ENCODE data around the gene CDCP1.

Gene CDCP1

DNA sequence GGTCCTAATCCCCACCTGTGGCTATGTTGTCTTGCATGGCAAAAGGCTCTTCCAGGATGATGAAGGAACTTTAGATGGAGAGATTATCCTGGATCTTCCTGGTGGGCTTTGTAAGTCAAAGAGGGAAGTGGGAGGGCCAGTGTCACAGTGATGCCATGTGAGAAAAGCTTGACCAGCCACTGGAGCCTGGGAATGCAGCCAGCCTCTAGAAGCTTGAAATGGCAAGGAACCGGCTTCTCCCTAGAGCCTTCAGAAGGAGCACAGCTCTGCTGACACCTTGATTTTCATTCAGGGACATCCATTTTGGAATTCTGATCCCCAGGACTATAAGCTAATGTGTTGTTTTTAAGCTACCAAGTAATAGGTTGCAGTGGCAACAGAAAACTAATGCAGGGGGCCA is 61.8 kb downstream of the CDCP1 start:
- TF ChIP-seq MYC (IDR thresholded peaks at IDR 0.05; ENCODE audit: low read depth, low read length), result no peak
- TF ChIP-seq, protein P1, sequence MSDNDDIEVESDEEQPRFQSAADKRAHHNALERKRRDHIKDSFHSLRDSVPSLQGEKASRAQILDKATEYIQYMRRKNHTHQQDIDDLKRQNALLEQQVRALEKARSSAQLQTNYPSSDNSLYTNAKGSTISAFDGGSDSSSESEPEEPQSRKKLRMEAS (IDR thresholded peaks at IDR 0.05; ENCODE audit: low read depth, low read length), result no peak
- TF ChIP-seq POLR2A (IDR thresholded peaks at IDR 0.05; ENCODE audit: extremely low read depth, insufficient read length), result no peak
- TF ChIP-seq, protein P2, sequence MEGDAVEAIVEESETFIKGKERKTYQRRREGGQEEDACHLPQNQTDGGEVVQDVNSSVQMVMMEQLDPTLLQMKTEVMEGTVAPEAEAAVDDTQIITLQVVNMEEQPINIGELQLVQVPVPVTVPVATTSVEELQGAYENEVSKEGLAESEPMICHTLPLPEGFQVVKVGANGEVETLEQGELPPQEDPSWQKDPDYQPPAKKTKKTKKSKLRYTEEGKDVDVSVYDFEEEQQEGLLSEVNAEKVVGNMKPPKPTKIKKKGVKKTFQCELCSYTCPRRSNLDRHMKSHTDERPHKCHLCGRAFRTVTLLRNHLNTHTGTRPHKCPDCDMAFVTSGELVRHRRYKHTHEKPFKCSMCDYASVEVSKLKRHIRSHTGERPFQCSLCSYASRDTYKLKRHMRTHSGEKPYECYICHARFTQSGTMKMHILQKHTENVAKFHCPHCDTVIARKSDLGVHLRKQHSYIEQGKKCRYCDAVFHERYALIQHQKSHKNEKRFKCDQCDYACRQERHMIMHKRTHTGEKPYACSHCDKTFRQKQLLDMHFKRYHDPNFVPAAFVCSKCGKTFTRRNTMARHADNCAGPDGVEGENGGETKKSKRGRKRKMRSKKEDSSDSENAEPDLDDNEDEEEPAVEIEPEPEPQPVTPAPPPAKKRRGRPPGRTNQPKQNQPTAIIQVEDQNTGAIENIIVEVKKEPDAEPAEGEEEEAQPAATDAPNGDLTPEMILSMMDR (IDR thresholded peaks at IDR 0.05; ENCODE audit: low read depth, low read length), result no peak
- H3K4me3 ChIP-seq (ENCODE audit: low read depth, low read length), result no peak overlapping the region
- DNase-seq (ENCODE audit: low read depth), result no peak

DNA sequence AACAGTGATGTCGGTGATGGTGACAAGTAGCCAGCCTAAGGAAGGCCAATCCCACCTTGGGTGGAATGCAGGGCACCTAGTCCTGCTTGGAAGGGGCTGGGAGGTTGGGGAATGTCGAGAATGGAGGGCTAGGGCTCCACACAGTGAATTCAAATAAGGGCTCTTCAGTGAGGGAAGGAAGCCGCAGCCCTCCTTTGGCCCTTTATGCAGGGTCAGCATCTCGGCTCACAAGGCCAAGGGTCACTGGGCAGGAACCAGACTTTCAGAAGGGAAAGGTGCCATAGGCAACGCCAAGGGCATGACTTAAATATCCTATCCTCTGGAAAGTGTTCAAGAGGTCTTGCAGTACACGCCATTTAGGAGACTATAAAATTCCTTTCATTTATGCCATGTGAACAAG is 63.2 kb downstream of the CDCP1 start:
- TF ChIP-seq, protein P1 (IDR thresholded peaks at IDR 0.05; ENCODE audit: low read depth, low read length), result no peak
- TF ChIP-seq POLR2A (IDR thresholded peaks at IDR 0.05; ENCODE audit: extremely low read depth, insufficient read length) (no peak), MYC (IDR thresholded peaks at IDR 0.05; ENCODE audit: low read depth, low read length) (no peak)
- TF ChIP-seq, protein P2 (IDR thresholded peaks at IDR 0.05; ENCODE audit: low read depth, low read length), result no peak
- no peak overlapping the region for H3K4me3 ChIP-seq (ENCODE audit: low read depth, low read length)
- no peak for DNase-seq (ENCODE audit: low read depth)

DNA sequence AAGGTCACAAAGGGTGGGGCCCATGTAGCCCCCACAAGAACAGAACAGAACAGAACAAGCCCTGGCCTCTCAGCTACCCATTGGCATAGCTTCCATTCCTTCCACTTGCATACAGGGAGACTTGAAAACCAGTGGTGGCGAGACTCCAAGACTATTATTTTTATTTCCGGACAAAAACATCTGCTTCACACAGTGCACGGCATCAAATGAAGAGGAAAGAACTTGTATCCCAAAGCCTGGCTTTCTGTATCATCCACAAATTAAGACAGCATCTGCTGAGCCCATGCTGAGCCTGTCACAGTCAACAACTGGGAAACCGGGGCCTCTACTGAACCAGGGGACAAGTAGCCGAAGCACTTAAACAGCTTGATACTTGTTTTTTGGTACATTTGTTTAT is 64.0 kb downstream of the CDCP1 start:
- H3K4me3 ChIP-seq (ENCODE audit: low read depth, low read length), result no peak overlapping the region
- TF ChIP-seq, protein P1 (IDR thresholded peaks at IDR 0.05; ENCODE audit: low read depth, low read length), result no peak
- no peak for TF ChIP-seq MYC (IDR thresholded peaks at IDR 0.05; ENCODE audit: low read depth, low read length)
- TF ChIP-seq, protein P2 (IDR thresholded peaks at IDR 0.05; ENCODE audit: low read depth, low read length), result no peak
- TF ChIP-seq POLR2A (IDR thresholded peaks at IDR 0.05; ENCODE audit: extremely low read depth, insufficient read length), result no peak
- DNase-seq (ENCODE audit: low read depth), result no peak

DNA sequence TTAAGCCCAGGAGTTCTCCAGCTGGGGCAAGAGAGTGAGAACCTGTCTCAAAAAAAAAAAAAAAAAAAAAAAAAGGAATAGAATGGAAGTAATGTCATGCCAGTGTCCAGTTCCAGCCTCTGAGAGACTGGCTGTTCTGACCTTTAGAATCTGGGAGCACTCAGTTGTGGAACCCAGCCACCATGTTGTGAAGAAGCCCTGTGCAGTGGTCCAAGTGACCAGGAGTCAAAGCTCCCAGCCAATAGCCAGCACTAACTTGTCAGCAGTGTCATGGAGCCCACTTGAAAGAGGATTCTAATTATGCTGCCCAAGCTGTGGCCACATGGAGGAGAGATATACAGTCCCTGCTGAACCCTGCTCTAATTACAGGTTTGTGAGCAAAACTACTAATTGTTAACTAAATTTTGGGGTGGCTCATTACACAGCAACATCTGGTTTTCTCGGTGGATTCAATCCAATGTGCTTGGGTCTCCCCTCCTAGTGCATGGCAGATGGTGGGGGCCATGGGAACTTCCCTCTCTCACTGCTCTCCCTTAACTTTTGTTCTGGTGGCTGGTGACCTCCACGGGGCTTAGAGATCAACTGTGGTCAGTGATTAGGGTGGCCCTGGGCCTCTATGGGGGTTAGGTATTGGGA is 64.6 kb downstream of the CDCP1 start:
- DNase-seq (ENCODE audit: low read depth), result no peak

DNA sequence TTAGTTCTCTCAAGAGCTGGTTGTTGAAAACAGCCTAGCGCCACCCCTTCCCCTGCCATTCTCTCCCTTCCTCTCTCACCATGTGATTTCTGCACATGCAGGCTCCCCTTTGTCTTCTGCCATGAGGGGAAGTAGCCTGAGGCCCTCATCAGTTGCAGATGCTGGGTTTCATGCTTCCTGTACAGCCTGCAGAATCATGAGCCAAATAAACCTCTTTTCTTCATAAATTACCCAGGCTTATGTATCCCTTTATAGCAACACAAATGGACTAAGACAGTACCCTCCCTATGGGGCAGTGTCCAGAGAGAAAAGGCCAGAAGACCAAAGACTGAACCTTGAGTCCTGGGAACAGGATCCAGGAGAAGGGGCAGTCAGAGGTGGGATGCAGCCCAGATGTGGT is 65.4 kb downstream of the CDCP1 start:
- DNase-seq (ENCODE audit: low read depth), result peak; percentile 24
- TF ChIP-seq MYC (IDR thresholded peaks at IDR 0.05; ENCODE audit: low read depth, low read length) (no peak), POLR2A (IDR thresholded peaks at IDR 0.05; ENCODE audit: extremely low read depth, insufficient read length) (no peak)
- TF ChIP-seq, protein P1 (IDR thresholded peaks at IDR 0.05; ENCODE audit: low read depth, low read length), result no peak
- TF ChIP-seq, protein P2 (IDR thresholded peaks at IDR 0.05; ENCODE audit: low read depth, low read length), result no peak
- no peak overlapping the region for H3K4me3 ChIP-seq (ENCODE audit: low read depth, low read length)

More for the DNA sequence above, 64.6 kb downstream of the CDCP1 start:
- TF ChIP-seq, protein P2 (IDR thresholded peaks at IDR 0.05; ENCODE audit: low read depth, low read length), result no peak
- TF ChIP-seq POLR2A (IDR thresholded peaks at IDR 0.05; ENCODE audit: extremely low read depth, insufficient read length), result no peak
- TF ChIP-seq, protein P1 (IDR thresholded peaks at IDR 0.05; ENCODE audit: low read depth, low read length), result no peak
- no peak for TF ChIP-seq MYC (IDR thresholded peaks at IDR 0.05; ENCODE audit: low read depth, low read length)
- no peak overlapping the region for H3K4me3 ChIP-seq (ENCODE audit: low read depth, low read length)

Measured in NB4 (cell line).